ENCODE measurements around the gene GCNT2.

DNA sequence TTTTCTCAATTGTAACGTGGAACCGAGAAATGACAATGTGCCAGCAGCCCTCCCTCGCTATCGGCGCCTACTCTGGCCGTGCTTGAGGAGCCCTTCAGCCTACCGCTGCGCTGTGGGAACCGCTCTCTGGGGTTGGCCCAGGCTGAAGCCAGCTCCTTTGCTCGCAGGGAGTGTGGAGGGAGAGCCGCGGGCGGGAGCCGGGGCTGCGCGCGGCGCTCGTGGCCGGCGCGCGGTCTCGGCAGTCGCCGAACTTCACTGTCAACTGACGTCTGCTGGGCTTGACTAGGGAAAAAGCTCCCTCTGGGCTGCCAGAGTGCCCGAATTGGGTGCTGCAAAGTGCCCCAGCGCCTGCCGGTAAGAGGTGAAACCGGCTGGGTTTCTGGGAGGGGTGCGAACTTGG is 29.7 kb upstream of the GCNT2 start:
- TF ChIP-seq ZNF274 (IDR thresholded peaks at IDR 0.05; ENCODE audit: low read depth, low read length) (no peak), YY1 (IDR thresholded peaks at IDR 0.05; ENCODE audit: insufficient read depth, insufficient read length) (no peak)
